GM21381 (cell line): ENCODE results near the gene TTC21A.

Experiments
- ATAC-seq: cut with Tn5 transposase; IDR thresholded peaks from one replicate; pipeline ENCODE4 v1.9.1; 2021; ENCODE audit warnings: mild to moderate bottlenecking, moderate library complexity; ENCODE audit not compliant: unreplicated experiment

Gene TTC21A

DNA sequence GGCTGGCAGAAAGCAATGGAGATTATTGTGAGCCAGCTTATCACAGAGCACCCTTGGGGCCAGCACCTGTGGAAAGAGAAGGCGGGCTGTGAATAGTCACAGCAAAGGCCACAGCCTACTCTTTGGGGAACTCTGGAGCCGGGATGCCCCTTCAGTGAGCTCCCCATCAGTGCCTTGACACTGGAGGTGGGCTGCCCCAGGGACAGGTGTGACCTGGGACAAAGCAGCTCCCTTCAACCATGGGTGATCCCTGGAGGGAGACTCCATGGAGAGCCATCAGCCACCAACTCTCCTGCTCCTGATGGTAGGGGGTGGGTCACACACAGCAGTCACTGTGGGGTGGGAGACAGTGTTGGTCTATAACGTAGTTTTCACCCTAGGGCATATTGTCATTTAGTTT, 5.8 kb downstream of the TTC21A start:
- ATAC-seq, result no peak

DNA sequence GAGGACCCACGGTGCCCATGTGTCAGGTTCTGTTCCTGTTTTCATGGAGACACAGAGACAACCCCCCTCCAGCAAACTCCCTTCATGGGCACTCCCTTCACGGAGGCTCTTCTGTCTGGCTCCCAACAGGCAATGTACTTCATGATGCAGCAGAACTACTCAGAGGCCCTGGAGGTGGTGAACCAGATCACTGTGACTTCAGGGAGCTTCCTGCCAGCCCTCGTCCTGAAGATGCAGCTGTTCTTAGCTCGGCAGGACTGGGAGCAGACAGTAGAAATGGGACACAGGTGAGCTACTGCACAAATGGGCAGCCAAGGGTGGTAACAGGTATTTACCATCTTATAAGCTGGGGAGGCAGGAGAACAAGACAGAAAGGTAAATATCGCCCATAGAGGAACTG, 7.0 kb downstream of the TTC21A start:
- no peak for ATAC-seq

DNA sequence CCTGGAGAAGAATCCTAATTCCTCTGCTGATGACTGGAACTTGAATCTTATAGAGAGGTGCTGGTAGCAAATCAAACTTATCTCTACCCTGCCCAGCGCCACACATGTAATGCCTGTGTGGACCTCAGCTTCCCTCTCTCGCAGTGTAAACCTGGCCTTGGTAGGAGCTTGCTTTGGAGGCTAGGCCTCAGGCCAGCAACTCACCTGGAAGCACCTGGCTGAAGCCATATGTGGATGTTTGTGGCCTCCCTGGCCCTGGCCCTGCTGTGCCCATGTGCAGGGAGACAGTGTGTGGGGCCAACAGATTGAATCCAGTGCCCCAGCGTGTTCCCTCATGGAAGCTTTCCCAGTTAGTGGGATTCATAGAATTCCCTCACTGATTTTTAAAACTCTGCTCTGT, 8.4 kb downstream of the TTC21A start:
- no peak for ATAC-seq

- no peak for ATAC-seq
Observed at GRCh38 chr3:39118079-39118478, 10.6 kb downstream of the TTC21A start.

DNA sequence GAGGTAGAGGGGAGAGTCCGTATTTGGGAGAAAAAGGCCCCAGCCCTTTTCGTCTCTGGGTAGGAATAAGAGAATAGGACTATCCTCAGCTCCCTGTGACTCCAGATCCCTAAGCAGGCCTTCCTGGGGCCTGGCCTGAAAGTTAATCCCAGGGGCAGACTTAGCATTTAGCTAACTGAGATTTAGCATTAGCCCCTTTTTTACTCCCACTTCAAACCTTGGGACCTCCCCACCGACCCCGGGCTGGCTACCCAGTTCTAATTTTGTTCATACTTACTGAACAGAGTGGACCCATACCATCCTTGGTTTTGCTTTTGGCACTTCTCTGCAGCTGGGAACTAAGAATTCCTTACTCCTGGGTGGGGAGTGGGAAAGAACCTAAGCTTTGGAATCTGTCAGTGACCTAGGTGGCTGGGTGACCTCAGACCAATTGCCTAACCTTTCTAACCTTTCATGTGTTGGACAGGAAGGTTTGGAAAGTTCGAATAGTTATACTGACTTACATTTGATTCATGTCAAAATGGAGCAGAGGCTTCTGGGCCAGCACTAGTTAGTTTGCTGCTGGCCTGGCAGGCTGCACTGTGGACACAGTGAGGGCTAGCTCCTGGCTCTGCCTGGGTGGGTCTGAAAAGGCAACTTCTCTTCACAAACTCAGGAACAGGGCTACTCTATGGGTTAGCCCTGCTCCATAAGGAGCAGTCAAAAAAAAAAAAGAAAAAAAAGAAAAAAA, 11.6 kb downstream of the TTC21A start:
- ATAC-seq, result no peak

- ATAC-seq, result no peak
Observed at GRCh38 chr3:39121621-39122020, 14.1 kb downstream of the TTC21A start.

- peak; percentile 51 for ATAC-seq
Observed at GRCh38 chr3:39122813-39123212, 15.3 kb downstream of the TTC21A start.

- no peak for ATAC-seq
Observed at GRCh38 chr3:39124876-39125840, 17.7 kb downstream of the TTC21A start.

DNA sequence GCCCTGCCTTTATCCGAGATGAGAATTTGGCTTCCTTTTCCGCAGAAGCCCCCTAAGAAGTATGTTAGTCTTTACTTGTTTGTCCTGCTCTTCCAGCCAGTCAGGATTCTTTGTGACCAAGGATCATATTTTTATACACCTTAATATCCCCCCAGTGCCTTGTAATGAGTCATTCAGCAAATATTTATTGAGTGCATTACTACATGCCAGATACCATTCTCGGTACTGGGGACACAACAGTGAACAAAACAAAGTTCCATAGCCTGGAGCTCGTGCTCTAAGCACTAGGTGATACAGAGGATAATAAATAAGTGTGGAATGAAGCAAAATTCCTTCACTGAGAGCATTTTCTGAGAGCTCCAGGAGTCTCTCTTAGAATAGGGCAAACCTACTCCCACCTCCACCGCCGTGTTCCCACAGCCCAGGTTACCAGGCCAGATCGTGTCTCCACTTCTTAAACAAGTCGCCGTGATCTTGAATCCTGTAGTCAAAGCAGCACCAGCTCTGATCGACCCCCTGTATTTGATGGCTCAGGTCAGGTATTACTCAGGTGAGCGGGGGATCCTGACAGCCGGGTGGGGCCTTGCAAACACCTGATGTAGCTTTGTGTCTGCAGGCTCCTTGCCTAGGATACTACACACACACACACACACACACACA, 18.5 kb downstream of the TTC21A start:
- ATAC-seq, result no peak

- ATAC-seq, result no peak
Observed at GRCh38 chr3:39126532-39127071, 19.1 kb downstream of the TTC21A start.

DNA sequence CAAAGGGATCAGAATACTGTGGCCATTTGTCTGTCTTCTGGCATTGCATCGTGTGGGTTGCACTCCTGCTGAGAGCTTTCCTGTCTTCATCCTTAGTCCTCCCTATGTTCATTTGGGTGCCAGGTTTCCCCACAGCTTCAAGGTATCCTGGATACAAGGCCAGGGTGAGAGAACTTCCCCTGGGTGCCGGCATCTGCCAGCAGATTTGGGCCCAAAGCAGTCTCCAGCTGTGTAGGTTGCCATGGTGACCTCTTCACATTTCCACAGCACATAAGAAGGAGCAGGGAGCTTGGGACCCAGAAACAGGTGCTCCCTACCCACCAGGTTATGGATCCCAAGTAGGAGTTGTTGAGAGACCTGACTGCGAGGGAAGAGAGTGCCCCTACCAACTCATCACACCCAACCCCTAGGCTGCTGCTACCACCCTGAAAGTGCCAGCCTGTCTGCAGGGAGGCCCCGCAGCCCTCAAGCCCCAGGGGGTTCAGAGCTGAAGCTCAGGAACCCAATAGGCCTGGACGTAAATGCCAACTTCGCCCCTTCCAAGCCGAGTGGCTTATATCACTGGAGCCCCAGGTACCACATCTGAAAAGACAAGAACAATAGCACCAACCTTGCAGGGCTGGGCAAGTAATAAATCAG, 19.9 kb downstream of the TTC21A start:
- no peak for ATAC-seq

- no peak for ATAC-seq
Observed at GRCh38 chr3:39127908-39128304, 20.4 kb downstream of the TTC21A start.

- ATAC-seq, result no peak
Observed at GRCh38 chr3:39128951-39129350, 21.5 kb downstream of the TTC21A start.

GRCh38 chr3:39130026-39130425, 22.5 kb downstream of the TTC21A start:
- no peak for ATAC-seq

GRCh38 chr3:39130693-39131265, 23.3 kb downstream of the TTC21A start:
- ATAC-seq, result no peak

DNA sequence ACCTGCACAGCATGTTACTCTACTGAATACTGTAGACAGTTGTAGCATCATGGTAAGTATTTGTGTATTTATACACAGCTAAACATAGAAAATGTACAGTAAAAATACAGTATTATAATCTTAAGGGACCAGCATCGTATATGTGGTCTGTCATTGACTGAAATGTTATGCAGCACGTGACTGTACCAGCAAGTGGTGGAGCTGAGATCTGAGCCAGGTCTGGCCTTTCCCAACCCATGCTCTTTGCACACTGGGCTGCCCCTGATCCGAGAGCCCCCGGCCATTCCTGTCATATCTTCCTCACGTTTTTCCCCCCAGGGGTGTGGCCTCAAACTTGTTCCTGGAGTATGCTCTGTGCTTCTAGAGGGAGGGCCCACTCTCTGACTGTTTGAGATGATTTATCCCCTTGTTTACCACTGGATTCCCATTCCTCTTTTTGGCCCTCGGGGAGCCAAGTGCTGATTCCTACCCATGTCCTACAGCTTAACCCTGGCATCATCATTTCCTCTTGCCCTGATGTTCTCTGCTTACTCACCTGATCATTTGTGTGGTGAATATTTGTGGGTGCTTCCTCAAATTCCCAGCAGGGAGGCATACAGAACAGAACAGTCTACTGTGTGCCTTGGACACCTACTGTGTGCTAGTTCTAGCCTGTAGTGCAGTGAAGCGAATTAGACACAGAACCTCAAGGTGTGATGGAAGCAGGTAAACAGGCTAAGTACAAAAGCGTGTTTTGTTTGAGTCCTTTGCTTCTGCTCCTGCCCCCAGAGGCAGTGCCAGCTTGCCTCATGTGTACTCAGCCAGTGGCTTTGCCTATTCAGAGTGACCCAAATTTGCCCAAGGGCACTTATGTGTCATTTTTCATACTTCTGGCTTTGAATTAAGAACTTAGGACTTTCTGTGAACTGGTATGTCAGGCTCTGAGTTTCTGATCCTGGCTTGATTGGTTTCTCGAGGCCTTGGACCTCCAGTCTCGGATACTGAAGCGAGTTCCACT, 24.9 kb downstream of the TTC21A start:
- no peak for ATAC-seq

- no peak for ATAC-seq
Observed at GRCh38 chr3:39133093-39133490, 25.6 kb downstream of the TTC21A start.

DNA sequence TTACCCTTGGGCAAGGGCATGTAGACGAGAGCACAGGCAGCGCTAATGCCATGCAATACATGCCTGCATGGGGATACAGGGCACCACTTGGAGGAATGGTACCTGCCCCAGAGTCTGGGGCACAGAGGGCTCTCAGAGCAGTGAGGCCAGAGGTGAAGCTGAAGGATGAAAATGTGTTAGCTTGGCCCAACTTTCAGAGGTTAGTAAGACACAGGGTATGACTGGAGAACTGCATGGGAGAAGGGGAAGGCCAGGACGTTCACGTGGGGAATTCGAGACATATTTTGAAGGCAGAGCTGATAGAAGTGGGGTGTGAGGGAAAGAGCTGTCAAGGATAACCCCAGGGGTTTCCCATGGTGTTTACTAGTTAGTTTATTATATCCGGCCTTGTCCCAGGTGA, 26.3 kb downstream of the TTC21A start:
- ATAC-seq, result no peak

DNA sequence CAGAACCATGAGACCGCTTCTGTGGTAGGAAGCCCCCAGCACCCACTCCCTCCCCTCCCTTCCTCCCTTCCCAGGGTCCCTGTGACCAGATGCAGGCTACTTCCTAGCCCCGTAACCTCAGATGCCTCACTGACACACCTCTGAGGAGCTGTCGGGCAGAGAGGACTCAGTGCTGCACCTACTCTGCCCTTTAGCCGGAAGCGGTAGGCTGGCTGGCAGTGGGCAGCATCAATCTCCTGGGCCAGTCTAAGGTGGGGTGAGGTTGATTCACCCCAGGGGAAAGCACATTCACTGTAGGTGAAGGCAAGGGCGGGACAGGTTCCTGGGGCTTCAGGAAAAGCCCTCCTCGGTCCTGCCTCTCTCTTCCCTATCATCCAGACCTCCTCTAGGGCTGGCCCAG, 26.8 kb downstream of the TTC21A start:
- no peak for ATAC-seq
